GM21528 (cell line): ENCODE results near the gene SERBP1.

Experiments
- ATAC-seq: cut with Tn5 transposase; IDR thresholded peaks from one replicate; pipeline ENCODE4 v1.9.1; 2021; ENCODE audit warnings: mild to moderate bottlenecking, moderate library complexity; ENCODE audit not compliant: unreplicated experiment, low FRiP score

The SERBP1 gene

DNA sequence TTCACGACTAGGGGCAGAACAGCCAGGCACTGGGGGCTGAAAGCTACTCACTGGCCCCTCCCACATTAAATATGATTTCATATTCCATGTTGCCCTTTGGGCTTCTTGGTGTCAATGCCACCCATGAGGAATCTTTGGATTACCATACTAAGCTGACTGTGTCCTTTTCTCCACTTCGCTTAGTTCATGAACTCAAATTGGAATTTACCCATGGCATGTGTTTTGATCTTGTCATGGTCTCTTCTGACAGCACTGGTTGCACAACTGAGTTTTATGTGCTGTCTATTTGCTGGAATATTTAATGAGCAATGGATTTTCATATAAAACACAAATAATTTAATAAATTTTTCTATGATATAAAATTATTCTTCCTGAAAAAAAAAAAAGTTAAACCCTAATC lies 59.2 kb downstream of the SERBP1 start:
- no peak for ATAC-seq

DNA sequence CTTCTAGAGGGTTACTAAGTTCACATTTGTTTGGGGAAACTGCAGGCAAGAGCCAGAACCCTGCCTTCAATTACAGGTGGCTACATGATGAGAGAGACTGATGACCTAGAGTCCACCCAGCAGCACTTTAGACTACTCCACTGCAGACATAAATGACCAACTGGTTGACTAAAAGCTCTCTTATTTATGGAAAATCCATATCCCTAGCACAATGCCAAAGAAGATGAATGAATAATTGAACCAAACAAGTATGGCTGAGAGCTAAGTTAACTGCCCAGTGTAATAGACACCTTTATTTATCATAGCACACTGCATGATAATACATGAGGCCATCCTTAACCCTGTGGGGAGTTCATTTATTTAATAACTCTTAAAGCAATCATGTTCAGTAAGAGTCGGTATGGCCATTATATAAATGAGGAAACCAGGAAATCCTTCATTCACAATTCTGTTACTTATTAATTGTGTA lies 62.1 kb downstream of the SERBP1 start:
- no peak for ATAC-seq

DNA sequence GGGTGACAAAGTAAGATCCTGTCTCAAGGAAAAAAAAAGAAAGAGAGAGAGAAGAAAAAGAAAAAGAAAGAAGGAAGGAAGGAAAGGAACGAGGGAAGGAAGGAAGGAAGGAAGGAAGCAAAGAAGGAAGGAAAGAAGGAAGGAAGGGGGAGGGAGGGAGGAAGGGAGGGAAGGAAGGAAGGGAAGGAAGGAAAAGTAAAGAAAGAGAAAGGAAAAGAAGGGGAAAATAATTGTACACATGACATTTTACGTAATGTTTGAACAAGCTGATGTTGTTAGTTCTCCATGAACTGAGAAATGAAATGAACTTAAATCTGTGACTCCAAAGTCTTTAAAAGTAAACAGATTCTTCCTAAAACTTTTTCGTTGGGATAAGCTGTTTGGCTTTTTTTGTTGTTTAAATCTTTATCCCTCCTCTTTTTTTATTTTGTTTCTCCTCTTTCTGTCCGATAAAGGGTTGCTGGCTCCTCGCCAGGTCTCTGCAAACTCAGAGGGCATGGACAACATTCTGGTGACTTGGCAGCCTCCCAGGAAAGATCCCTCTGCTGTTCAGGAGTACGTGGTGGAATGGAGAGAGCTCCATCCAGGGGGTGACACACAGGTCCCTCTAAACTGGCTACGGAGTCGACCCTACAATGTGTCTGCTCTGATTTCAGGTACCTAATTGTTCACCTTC lies 62.7 kb downstream of the SERBP1 start:
- ATAC-seq, result no peak

DNA sequence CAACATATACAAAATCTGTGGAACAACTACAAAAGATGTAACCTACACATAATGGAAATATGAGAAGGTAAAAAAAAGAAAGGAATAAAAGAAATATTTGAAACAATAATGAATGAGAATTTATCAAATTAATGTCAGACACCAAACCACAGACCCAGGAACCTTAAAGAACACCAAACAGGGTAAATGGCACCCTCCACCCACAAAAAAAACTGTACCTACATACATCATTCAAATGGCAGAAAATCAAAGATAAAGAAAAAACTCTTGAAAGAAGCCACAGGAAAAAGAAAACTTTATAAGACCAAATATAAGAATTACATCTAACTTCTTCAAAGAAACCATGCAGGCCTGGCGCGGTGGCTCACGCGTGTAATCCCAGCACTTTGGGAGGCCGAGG lies 68.6 kb downstream of the SERBP1 start:
- ATAC-seq, result no peak

DNA sequence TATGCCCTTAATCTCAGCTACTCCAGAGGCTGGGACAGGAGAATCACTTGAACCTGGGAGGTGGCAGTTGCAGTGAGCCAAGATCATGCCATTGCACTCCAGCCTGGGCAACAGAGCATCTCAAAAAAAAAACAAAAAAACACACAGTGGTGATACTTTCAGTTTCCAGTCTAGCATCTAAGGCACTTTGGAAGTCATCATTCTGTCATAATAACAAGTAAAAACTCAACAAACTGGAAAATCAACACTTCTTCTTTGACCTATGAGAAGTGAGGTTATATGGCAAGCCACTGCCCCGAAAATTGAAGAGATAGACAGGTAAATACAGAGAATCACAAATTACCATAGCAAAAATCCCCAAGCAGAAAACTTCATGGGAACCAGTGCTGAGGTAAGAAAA lies 70.6 kb downstream of the SERBP1 start:
- ATAC-seq, result no peak
